D341Med (cell line): ENCODE results near the gene COL23A1.
"Not testable (repeated sequence)": the region's sequence is repeated elsewhere in the genome, so short reads cannot be mapped to it uniquely, and the experiment has no call there.

Source experiments
- DNase-seq: peaks from one replicate; pipeline ENCODE4 v3.0.0; 2012; ENCODE audit warnings: low spot score

COL23A1 gene

DNA sequence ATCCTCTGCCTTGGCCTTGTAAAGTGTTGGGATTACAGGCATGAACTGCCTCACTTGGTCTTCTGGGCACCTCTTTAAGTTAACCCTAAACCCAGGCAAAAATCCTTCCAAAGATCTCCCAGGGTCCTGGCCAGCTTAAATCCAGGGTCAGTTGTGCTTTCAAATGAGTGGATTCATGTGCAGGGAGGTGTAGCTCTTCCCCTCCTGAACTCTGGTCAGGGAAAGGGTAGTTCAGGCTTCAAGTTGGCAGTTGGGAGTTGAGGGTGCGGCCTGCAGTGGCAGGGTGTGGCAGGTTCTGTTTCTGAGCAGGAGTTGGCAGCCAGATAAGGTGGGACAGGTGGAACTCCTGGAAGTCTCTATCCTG is 382.3 kb downstream of the COL23A1 start:
- no peak for DNase-seq

DNA sequence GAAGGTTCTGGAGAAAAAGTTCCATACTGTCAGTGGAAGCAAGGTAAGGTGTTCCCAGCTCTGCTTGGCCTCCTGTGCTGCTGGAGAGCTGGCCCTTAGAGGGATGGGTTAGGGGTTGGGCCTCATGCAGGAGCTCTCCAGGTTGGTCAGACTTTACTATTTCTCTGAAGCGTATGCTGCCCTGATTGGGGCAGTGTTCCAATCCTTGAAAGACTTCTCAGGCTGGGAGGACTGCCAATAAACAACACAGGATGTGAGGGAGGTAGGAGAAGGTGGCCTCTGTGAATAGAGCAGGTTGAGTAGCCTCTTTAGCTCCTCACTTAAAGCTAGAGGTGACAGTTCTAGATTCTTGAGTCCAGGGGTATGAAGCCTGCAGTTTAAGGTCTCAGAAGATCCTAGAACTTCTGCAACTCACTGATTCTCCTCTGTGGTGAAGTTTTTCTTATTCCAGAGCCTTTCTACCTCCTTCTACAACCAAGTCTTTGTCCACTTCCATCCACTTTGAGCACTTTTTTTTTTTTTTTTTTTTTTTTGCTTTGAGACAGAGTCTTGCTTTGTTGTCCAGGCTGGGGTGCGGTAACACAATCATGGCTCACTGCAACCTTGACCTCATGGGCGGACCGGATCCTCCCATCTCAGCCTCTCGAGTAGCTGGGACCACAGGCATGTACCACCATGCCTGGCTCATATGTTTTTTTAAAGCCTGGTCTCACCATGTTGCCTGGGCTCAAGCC is 382.8 kb downstream of the COL23A1 start:
- no peak for DNase-seq

DNA sequence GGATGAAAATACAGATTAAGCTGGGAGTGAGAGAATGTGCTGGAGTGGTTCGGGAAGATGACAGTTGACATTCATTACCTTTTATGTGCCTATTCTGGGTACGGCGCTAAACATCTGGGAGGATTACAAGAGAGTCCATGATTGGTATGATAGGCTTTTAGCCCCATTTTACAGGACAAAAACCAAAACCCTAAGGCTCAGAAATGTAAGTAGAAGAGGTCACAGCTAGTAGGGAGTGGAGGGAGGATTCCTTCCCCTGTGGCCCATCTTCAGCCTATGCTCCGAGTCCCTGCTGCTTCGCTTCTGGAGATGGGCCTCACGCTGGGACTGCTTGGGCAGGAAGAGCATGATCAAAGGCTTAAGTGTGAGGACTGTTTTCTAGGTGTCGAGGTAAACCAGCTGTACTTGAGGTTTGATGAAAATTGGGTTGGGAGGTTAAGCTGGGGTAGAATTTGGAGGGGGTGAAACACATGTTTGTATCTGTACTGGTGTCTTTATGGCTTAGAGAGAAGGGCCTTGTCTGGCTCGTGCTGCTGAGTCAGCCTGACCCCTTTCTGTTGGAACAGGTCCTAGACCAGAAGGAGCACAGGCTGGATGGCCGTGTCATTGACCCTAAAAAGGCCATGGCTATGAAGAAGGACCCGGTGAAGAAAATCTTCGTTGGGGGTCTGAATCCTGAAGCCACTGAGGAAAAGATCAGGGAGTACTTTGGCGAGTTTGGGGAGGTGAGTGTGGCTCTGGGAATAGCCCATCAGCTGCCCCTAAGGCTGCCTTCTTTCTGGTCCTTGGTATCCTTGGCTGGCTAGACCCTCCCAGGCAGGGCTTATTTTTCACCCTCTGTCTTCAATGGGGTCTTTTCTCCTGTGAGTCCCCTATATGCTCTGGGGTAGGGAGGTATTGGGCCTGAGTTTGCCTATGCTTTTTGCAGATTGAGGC is 383.8 kb downstream of the COL23A1 start:
- no peak for DNase-seq

DNA sequence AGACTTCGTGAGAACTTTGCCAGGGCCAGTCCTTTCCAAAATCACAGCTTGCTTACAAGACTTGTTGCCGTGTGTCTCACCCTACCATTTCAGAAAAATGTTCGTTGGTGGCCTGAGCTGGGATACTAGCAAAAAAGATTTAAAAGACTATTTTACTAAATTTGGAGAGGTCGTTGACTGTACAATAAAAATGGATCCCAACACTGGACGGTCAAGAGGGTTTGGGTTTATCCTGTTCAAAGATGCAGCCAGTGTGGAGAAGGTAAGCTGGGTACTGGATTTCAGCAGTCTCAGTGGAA is 384.5 kb downstream of the COL23A1 start:
- DNase-seq, result no peak

DNA sequence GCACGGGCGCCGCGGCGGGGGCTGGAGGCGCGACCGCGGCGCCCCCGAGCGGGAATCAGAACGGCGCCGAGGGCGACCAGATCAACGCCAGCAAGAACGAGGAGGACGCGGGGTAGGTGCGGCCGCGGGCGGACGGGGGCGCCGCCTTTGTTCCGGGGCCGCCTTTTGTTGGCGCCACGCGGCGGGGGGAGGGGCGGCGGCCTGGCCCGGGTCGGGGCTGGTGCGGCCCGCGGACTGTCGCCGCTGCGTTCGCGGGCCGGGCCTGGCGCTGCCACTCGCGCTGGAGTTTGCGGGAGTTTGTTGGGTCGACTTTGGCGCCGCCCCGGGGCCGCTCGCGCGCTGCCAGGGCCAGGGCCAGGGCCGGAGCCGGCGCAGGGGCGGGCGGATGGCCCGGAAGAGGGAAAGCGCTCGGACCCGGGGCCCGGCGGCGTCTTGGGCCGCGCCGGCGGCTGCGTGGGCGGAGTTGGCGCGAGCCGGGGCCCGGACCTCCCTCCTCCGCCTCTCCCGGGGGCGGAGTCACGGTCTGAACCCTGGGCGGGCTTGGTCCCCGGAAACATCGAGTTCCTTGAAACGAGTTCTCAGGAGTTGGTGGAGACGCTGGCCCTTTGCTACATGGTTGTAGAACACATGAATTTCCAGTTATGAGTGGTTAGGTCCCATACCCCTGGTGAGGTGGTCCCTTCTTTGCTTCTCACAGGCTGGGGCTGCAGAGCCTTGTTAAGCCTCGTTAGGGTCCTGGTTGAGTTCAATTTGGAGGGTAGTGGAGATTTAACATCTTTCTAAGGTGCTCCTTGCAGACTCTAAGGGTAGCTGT is 385.1 kb downstream of the COL23A1 start:
- DNase-seq, result peak; percentile 86

DNA sequence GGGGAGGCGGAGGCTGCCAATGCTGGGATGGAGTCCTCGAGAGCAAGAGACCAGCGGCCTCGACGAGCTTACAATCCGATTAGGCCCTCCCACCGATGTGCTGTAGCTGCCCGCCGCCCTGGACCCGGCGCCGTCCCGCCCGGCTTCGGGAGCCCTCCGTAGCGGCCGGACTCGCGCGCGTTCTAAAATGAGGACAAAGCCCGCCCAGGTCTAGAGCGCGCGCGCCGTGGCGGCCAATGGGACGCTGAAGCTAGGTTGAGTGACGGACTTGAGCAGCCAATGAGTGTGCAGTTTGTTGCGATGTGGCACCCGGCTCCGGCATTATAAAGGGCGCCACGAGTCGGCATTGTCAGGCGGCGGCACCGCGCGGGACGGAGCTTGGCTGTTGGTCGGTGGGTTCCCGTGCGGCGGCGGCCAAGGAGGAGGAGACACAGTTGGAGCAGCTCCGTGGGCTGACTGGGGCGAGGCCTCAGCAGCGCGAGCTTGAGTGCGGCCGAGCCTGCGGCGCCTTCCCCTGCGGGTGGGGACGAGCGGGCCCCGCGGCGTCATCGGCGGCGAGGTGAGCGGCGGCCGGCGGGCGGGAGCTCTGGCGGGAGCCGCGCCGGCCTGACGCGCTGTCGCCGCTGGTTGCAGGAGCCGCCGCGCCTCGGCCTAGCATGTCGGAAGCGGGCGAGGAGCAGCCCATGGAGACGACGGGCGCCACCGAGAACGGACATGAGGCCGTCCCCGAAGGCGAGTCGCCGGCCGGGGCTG is 385.8 kb downstream of the COL23A1 start, which contains the start of gene HNRNPAB:
TSS of gene HNRNPAB (plus strand) at position 352 of the 753 bp plus-strand sequence. CDS start at position 657, 305 bp downstream.
- DNase-seq, result peak; percentile 98

DNA sequence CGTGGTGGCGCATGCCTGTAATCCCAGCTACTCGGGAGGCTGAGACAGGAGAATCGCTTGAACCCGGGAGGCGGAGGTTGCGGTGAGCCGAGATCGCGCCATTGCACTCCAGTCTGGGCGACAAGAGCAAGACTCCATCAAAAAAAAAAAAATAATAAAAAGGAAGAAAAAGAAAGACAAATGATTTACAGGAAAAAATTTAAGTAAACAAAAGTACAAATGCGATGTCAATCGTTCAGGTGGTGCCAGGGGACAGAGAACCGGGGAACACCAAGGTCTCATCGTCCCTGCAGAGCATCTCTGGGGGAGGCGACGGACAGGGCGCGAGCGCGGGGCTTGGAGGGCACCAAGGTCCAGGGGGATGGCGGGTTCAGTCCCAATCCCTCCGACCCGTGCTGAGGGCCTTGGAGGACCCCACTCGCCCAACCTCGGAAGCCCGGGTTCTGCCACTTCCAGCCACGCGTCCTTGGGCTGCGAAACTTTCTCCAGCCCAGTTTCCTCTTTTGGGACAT is 386.5 kb downstream of the COL23A1 start:
- DNase-seq, result no peak

DNA sequence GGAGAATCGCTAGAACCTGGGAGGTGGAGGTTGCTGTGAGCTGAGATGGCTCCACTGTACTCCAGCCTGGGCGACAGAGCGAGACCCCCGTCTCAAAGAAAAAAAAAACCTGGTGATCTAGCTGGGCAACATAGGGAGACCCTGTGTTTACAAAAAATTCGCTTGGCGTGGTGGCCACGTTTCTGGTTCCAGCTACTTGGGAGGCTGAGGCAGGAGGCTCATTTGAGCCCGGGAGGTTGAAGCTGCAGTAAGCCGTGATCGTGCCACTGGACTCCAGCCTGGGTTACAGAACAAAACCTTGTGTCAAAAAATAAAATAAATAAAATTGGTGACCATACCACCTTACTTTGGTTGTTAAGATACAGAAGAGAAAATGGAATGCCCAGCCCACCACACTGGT is 387.7 kb downstream of the COL23A1 start:
- no peak for DNase-seq

DNA sequence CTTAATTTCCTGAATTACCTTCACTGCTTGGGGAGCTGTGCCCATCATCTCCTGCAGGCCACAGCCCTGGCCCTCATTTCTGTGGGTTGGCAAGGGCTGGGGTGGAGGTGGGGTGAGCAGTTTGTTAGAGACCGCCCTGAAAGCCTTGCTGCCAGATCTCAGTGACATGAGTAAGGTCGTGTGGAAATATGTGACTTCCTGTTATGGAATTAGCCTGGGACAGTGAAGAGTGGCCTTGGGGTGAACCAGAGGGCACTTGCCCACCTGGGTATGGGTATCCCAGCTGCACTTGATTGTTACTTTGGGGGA is 388.3 kb downstream of the COL23A1 start:
- peak; percentile 6 for DNase-seq

DNA sequence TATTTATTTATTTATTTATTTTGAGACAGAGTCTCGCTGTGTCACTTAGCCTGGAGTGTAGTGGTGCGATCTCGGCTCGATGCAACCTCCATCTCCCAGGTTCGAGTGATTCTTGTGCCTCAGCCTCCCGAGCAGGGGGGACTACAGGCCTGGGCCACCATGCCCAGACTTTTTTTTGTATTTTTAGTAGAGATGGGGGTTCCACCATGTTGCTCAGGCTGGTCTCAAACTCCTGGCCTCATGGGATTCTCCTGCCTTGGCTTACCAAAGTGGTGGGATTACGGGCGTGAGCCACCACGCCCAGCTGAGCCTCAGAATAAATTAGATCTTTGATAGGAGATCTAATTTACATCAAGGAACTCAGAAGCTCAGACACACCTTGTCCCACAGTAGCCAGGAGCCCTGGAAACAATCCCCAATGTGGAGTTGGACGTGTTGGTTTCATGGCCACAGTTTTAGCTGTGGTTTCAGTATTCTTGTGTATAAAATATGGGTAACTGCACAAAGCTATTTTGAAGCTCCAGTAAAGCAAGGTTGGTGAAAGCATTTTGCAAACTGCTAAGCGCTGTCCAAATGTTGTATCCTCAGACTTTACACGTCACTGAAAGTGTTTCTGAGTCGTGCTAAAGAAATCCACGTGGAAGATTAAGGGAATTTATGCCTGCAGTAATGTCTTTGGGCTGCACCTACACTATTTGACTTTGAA is 388.8 kb downstream of the COL23A1 start:
- peak; percentile 1 for DNase-seq

DNA sequence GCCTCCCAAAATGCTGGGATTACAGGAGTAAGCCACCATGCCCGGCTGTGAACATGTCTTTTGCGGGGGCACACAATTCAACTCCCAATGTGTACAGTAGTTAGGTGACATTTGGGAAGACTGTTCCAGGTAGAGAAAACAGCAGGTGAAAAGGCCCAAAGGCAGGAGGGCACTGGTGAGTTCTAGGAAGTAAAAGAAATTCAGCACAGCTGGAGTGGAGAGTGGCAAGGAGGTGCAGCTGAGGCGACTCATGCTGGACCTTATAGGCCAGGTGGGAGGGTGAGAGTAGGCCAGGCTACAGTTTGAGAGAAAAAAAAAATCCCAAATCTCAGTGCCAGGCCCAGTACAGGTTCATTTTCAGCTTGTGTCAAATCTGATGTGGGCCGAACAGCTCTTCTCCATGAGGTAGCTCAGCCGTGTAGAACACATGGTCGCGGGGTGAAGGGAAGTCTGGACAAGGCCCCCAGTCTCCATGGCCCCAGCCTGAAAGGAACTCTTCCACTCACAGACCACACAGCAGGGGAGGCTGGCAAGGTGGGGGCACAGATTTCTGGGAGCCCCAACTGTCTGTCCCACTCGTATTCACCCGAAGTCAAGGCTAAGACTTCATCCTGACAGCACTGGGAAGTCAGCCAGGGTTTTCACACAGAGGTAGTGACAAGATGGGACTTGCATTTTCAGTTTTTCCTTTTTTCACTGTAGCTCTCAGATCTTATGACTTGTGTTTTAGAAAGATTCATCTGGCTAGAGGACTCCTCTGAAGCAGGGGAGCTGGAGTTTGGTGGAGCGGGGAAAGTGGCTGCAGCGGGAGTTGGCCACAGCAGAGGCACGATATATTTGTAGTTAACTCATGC is 390.4 kb downstream of the COL23A1 start:
- DNase-seq, result peak; percentile 3

DNA sequence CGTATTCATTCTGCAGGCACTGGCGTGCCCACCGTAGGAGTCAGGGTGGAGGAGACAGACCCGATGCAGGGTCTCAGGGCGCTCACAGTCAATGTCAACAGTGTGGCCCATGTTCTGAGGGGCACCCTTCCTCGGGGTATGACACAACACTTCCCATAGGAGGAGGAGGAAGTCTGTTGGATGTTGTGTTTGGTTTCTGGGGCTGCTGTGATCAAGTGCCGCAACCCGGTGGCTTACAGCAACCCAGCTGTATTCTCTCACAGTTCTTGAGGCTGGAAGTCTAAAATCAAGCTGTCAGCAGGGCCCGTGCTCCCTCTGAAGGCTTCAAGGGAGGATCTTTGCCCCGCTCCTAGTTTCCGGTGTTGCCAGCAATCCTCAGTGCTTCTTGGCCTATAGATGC is 391.5 kb downstream of the COL23A1 start:
- DNase-seq, result no peak

DNA sequence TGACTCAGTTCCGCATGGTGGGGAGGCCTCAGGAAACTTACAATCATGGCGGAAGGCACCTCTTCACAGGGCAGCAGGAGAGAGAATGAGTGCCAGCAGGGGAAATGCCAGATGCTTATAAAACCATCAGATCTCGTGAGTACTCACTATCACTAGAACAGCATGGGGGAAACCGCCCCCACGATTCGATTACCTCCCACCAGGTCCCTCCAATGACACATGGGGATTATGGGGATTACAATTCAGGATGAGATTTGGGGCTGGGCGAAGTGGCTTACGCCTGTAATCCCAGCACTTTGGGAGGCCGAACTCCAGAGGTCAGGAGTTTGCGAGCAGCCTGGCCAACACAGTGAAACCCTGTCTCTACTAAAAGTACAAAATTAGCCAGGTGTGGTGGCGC is 392.0 kb downstream of the COL23A1 start:
- not testable (repeated sequence) for DNase-seq

DNA sequence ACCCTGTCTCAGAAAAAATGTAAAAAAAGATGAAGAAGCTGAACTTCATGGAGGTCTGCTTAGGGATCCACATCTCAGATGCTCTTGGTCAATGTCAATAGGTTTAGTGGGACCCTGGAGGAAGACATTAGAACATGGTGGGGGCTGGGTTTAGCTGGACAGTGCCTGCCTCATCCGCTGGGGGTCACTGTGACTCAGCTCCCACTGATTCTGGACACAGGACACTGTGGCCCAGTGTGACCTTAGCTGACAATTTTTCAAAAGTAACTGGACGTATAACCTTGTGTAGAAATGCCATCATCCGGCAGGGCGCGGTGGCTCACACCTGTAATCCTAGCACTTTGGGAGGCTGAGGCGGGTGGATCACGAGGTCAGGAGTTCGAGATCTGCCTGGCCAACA is 393.2 kb downstream of the COL23A1 start:
- no peak for DNase-seq

DNA sequence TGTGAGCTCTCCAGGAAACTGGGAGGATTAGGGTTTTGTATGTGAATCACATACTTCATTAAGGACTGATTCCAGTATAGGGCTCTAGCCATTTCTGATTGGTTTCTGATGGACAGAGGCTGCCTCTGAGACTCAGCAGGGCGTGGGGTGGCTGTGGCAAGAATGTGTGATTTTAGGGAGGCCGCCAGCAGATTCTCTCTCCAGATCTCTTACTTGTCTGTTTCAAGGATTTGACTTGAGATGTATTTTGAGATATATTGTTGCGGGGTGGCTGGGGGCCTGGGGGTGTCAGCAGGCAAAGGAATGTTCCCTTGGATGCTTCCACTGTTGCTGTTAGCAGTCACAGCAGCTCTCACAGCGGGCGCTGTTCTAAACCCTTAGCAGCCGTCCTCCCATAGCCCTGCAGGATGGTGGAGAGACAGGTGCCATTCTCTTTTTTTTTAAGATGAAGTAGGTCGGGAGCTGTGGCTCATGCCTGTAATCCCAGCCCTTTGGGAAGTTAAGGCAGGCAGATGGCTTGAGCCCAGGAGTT is 393.8 kb downstream of the COL23A1 start:
- DNase-seq, result no peak

DNA sequence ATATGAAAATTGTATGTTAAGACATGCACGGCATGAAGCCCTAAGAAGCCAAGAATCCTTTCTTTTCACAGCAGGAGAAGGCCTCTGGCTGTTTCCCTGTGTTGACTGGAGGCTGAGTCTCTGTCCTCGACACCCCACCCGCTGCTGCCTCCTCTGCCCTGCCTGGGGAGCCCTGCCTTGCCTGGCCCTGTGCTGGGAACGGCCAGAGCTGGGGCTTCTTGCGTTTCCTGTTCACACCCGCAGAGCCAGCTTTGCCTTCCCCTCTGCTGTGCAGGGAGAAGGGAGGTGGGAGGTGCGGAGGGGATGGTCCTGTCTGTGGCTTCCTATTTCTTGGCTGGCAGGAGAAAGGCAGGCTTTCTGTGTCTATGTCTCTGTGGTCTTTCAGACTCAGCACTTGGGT is 396.2 kb downstream of the COL23A1 start:
- no peak for DNase-seq

DNA sequence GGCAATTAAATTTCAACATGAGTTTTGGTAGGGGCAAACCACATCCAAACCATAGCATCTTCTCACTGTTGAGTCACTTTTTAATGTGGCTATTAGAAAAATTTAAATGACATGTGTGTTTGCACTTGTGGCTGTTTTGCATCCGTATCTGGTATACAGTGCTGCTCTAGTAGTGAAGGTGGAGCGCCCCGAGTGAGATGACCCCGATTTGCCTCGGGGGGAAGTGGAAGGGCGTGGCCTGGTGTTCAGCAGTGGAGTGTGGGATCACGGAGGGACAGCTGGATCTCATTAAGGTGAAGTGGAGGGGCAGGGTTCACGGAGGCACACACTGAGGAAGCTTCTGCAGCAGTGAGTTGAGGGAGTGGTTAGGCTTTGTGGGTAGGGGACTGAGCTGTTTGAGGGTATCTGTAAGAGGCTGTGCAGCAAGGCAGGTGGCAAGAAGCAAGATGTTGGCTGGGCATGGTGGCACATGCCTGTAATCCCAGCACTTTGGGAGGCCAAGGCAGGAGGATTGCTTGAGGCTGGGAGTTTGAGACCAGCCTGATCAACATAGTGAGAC is 396.9 kb downstream of the COL23A1 start:
- no peak for DNase-seq

DNA sequence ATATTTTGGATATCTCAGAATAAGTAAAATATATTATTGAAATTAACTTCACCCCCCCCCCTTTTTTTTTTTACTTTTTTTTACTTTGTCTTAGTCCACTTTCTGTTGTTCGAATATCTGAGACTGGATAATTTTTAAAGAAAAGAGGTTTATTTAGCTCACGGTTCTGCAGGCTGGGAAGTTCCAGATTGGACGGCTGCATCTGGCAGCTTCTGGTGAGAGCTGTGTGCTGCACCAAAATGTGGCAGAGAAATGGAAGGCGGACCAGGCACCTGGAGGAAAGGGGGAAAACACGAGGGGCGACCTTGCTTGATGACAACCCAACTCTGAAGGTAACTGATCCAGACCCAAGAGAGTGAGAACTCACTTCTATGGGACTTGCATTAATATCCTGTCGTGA is 397.4 kb downstream of the COL23A1 start:
- no peak for DNase-seq

DNA sequence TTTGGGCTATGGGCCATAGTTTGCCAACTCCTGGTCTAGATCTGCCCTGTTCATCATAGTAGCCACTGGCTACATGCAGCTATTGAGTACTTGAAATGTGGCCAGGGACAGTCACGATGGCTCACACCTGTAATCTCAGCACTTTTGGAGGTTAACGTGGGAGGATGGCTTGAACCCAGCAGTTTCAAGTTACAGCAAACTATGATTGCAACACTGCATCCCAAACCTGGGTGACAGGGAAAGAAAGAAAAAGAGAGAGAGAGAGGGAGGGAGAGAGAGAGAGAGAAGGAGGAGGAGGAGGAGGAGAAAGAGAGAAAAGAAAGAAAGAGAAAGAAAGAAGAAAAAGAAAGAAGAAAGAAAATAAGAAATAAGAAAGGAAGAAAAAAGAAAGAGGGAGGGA is 397.9 kb downstream of the COL23A1 start:
- no peak for DNase-seq

DNA sequence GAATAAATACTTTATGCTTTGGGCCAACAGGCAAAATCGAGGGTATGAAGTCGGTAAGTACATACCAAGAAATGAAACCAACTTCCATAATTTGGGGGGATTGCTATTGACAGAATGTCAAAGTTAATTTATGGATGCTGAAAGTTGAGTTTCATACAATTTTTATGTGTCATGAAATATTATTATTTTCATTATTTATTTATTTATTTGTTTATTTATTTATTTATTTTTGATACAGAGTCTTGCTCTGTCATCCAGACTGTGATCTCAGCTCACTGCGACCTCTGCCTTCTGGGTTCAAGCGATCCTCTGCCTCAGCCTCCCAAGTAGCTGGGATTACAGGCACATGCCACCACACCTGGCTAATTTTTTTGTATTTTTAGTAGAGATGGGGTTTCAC is 398.5 kb downstream of the COL23A1 start:
- DNase-seq, result no peak
